CD4-positive, alpha-beta T cell (primary cell): ENCODE data around the gene ARFIP1. TPM values are rescaled to one million over a fixed set of nuclear protein-coding genes. Genes with fewer than 3 reads are reported as not detected.

Experiments
- ATAC-seq: fragments of 200-7000 bp; cut with Tn5 transposase; one replicate; pipeline ENCODE4 v1.10.0; 2022; ENCODE audit warnings: mild to moderate bottlenecking; ENCODE audit not compliant: poor library complexity
- CTCF ChIA-PET: fragments of 350-600 bp; sonication (Branson Sonifier 250); formaldehyde crosslinking; loops from one replicate; lab custom pipeline; 2021; ENCODE audit warnings: antibody characterized with exemption, inconsistent platforms; lab: Charles Lee
- POLR2A ChIA-PET: fragments of 350-600 bp; sonication (Branson Sonifier 250); formaldehyde crosslinking; loops from one replicate; lab custom pipeline; 2021; ENCODE audit warnings: antibody characterized with exemption, inconsistent platforms; lab: Charles Lee
- DNase-seq, 14 experiments: peaks; one replicate each; pipeline ENCODE4 v3.0.0-alpha.2; 2013 to 2020; ENCODE audit warnings: mixed read lengths in 2 of 14
- H3K27ac ChIP-seq, 2 donors: one replicate each; pipeline versions ENCODE4 v1.5.1 to v1.7.0; 2013; ENCODE audit warnings: low read length in 2 of 2, low read depth in 1 of 2, mild to moderate bottlenecking in 1 of 2
- H3K27me3 ChIP-seq, 2 experiments: 1 replicate in 1 of 2; 2 replicates in 1 of 2; pipeline versions ENCODE4 v1.6.1 to v1.7.0; 2013; ENCODE audit warnings: low read length in 2 of 2, control low read depth in 1 of 2, mild to moderate bottlenecking in 1 of 2, moderate library complexity in 1 of 2; ENCODE audit not compliant: insufficient read depth in 2 of 2, control insufficient read depth in 1 of 2
- H3K36me3 ChIP-seq: one replicate; pipeline ENCODE4 v1.6.1; 2013; ENCODE audit warnings: low read length, control low read depth; ENCODE audit not compliant: insufficient read depth
- H3K4me1 ChIP-seq: one replicate; pipeline ENCODE4 v1.6.1; 2013; ENCODE audit warnings: low read length, control low read depth; ENCODE audit not compliant: insufficient read depth
- H3K4me3 ChIP-seq: one replicate; pipeline ENCODE4 v1.5.1; 2013; ENCODE audit warnings: mild to moderate bottlenecking, low read length, moderate library complexity
- H3K9me3 ChIP-seq, 2 experiments: 1 replicate in 1 of 2; 2 replicates in 1 of 2; pipeline versions ENCODE4 v1.6.1 to v1.7.0; 2013; ENCODE audit warnings: low read length in 2 of 2, mild to moderate bottlenecking in 2 of 2, control low read depth in 1 of 2, moderate library complexity in 1 of 2; ENCODE audit not compliant: control insufficient read depth in 1 of 2, insufficient read depth in 1 of 2
- H3K27ac Mint-ChIP-seq: one replicate; pipeline ENCODE4 v1.8.0; 2020; ENCODE audit warnings: mixed read lengths
- H3K27me3 Mint-ChIP-seq: one replicate; pipeline ENCODE4 v1.8.0; 2021; ENCODE audit warnings: mixed read lengths
- H3K36me3 Mint-ChIP-seq: one replicate; pipeline ENCODE4 v1.8.0; 2021; ENCODE audit warnings: low read depth, mixed read lengths
- H3K4me1 Mint-ChIP-seq: one replicate; pipeline ENCODE4 v1.8.0; 2021; ENCODE audit warnings: low read depth, mixed read lengths
- H3K4me3 Mint-ChIP-seq: one replicate; pipeline ENCODE4 v1.8.0; 2020; ENCODE audit warnings: mild to moderate bottlenecking, mixed read lengths
- H3K9me3 Mint-ChIP-seq: one replicate; pipeline ENCODE4 v1.8.0; 2020; ENCODE audit warnings: mixed read lengths
- intact Hi-C, 2 experiments: fragments of 100-400 bp; cut with DNase I in 1 of 2; cut with micrococcal nuclease in 1 of 2; formaldehyde crosslinking; loops; one replicate each; pipeline versions ENCODE4 v1.15.1 to v1.9.0; 2023 to 2025; cut with DNase I, micrococcal nuclease
- total RNA-seq, 174 experiments: library from RNA in 2 of 174; stranded (reverse) in 2 of 174; gene quantifications; one replicate each; pipeline ENCODE4 v1.2.3 and lab custom pipeline; 2021 to 2026
- TF ChIP-seq, protein P1 (sequence below): fragments of 200-600 bp; IDR thresholded peaks from one replicate; pipeline ENCODE4 v1.8.0; 2022; ENCODE audit warnings: antibody characterized with exemption, mild to moderate bottlenecking

The ARFIP1 gene
- total RNA-seq, 2 experiments from 2014 or later: 2.6 to 3.0 TPM

- Histone ChIP-seq H3K4me1 (no peaks in the 10 kb centered on the region), H3K27me3 (no peaks in the 10 kb centered on the region), H3K36me3 (no peaks in the 10 kb centered on the region), H3K4me3 (no peak overlapping the region), H3K9me3 (peaks cover 0 to 3% of the 10 kb centered on the region in 2 experiments), H3K27ac (no peak overlapping the region)
- TF ChIP-seq, protein P1, sequence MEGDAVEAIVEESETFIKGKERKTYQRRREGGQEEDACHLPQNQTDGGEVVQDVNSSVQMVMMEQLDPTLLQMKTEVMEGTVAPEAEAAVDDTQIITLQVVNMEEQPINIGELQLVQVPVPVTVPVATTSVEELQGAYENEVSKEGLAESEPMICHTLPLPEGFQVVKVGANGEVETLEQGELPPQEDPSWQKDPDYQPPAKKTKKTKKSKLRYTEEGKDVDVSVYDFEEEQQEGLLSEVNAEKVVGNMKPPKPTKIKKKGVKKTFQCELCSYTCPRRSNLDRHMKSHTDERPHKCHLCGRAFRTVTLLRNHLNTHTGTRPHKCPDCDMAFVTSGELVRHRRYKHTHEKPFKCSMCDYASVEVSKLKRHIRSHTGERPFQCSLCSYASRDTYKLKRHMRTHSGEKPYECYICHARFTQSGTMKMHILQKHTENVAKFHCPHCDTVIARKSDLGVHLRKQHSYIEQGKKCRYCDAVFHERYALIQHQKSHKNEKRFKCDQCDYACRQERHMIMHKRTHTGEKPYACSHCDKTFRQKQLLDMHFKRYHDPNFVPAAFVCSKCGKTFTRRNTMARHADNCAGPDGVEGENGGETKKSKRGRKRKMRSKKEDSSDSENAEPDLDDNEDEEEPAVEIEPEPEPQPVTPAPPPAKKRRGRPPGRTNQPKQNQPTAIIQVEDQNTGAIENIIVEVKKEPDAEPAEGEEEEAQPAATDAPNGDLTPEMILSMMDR: no peak
- no peak for ATAC-seq
- no peaks in the 10 kb centered on the region for H3K27me3 Mint-ChIP-seq
- intact Hi-C loops: no loop called here
- H3K4me1 Mint-ChIP-seq: no peaks in the 10 kb centered on the region
- DNase-seq: no peak
- H3K9me3 Mint-ChIP-seq: no peaks in the 10 kb centered on the region
- CTCF ChIA-PET: no interaction called here
- H3K4me3 Mint-ChIP-seq: no peak overlapping the region
- H3K36me3 Mint-ChIP-seq: peaks cover 15% of the 10 kb centered on the region
- no peak overlapping the region for H3K27ac Mint-ChIP-seq
- POLR2A ChIA-PET: no interaction called here
Observed at GRCh38 chr4:152901205-152901604, 121.5 kb downstream of the ARFIP1 start.

GRCh38 chr4:152903658-152904057, 123.9 kb downstream of the ARFIP1 start:
- no peak overlapping the region for H3K4me3 ChIP-seq
- Mint-ChIP-seq H3K9me3 (no peaks in the 10 kb centered on the region), H3K4me3 (no peak overlapping the region), H3K4me1 (no peaks in the 10 kb centered on the region), H3K27me3 (no peaks in the 10 kb centered on the region), H3K27ac (no peak overlapping the region), H3K36me3 (peaks cover 28% of the 10 kb centered on the region)
- H3K27ac ChIP-seq: no peak overlapping the region
- no peaks in the 10 kb centered on the region for H3K36me3 ChIP-seq
- ChIA-PET CTCF (no interaction called here), POLR2A (no interaction called here)
- no peak for ATAC-seq
- intact Hi-C loops: no loop called here
- TF ChIP-seq, protein P1: no peak
- peaks cover 0 to 3% of the 10 kb centered on the region in 2 experiments for H3K9me3 ChIP-seq
- no peaks in the 10 kb centered on the region for H3K27me3 ChIP-seq
- no peaks in the 10 kb centered on the region for H3K4me1 ChIP-seq
- DNase-seq: no peak

DNA sequence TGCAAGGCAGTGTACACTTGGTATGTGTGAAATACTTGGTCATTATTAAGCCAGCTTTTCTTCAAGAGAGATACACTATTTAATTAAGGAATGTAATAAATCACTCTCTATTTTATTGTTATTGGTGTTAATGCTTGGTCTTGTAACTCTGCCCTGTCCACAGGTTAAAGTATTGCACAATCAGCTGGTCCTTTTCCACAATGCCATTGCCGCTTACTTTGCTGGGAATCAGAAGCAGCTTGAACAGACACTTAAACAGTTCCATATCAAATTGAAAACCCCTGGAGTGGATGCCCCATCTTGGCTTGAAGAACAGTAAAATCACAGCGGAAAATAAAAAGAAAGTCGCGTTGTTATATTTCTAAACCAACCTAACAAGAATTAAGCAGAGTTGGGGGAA, 130.1 kb downstream of the ARFIP1 start:
- no peak for ATAC-seq
- POLR2A ChIA-PET: no interaction called here
- CTCF ChIA-PET: no interaction called here

More for the DNA sequence above, 130.1 kb downstream of the ARFIP1 start:
- Histone ChIP-seq H3K9me3 (no peaks in the 10 kb centered on the region), H3K36me3 (peaks cover 5% of the 10 kb centered on the region), H3K4me3 (no peak overlapping the region), H3K27me3 (no peaks in the 10 kb centered on the region), H3K27ac (no peak overlapping the region), H3K4me1 (no peaks in the 10 kb centered on the region)
- Mint-ChIP-seq H3K9me3 (no peaks in the 10 kb centered on the region), H3K4me1 (no peaks in the 10 kb centered on the region), H3K36me3 (peaks cover 41% of the 10 kb centered on the region), H3K4me3 (no peak overlapping the region), H3K27ac (no peak overlapping the region), H3K27me3 (no peaks in the 10 kb centered on the region)
- no peak for DNase-seq
- TF ChIP-seq, protein P1: no peak
- intact Hi-C loops: no loop called here
